ENCODE measurements around the gene ACP4.

The ACP4 gene

DNA sequence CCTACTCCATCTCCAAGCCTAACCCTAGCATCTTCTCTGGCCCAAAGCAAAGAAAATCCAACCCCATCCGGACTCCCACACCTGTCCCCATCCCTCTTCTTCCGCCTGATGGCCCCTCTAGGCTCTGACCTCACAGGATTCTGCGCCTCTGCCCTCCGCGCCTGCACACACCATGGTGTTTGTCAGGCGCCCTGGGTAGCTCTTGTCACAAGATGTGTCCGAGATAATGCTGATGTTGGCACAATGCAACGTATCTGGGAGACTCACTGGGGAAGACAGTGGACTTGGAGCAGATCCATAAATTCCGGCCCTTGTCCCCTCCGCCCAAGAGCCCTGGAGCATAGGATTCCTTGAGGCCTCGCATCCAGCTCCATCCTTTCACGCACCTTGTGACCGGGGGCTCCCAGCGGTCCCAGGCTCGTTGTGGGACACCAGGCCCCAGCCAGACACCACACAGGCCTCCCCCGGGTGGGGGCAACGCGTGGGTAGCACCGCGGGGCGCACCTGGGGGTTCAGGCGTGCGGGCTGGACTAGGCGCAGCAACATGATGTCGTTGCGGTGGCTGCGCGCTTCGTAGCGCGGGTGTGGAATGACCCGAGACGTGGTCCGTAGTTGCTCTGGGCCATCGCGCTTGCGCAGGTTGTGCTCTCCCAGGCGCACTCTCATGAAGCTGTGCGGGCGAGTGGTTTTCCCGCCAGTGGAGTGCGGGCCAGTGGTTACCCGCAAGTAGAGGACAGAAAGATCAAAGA is 36.5 kb downstream of the ACP4 start:
- DNase-seq, result no peak

- no peak for DNase-seq
Observed at GRCh38 chr19:50827476-50827875, 37.3 kb downstream of the ACP4 start.

DNA sequence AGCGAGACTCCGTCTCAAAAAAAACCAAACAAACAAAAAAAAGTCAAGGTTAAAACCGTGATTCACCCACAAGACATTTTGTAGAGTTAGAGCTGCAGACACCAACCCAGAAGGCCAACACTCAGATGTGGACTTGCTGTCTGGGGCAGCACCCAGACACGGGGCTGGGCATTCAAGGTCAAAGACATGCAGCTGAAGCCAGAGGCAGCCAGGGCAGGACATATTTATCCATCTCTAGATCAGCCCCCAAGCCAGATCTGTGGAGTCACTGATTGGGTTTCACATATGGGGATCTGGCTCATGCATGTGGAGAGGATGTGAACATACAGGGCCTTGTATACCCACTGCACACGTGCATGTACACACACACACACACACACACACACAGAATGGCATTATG is 39.6 kb downstream of the ACP4 start:
- no peak for DNase-seq

- DNase-seq, result no peak
Observed at GRCh38 chr19:50830266-50831025, 40.2 kb downstream of the ACP4 start.

DNA sequence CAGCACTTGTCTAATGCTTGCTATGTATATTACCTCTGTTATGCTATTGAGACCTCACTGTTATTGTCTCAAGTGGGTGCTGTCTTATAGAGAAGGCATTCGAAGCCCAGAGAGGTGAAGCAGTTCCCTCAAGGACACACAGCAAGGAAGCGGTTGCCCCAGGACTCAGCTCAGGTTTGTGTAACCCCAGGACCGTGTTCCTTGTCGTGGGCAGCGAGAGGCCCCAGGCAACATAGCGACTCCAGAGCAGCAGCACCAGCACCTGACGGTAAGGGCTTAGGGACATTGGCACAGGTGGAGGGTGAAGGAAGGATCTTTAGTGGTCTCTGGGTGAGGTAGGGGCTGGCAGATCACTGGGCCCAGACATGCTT is 40.8 kb downstream of the ACP4 start:
- DNase-seq, result no peak

- no peak for DNase-seq
Observed at GRCh38 chr19:50832666-50833065, 42.5 kb downstream of the ACP4 start.

DNA sequence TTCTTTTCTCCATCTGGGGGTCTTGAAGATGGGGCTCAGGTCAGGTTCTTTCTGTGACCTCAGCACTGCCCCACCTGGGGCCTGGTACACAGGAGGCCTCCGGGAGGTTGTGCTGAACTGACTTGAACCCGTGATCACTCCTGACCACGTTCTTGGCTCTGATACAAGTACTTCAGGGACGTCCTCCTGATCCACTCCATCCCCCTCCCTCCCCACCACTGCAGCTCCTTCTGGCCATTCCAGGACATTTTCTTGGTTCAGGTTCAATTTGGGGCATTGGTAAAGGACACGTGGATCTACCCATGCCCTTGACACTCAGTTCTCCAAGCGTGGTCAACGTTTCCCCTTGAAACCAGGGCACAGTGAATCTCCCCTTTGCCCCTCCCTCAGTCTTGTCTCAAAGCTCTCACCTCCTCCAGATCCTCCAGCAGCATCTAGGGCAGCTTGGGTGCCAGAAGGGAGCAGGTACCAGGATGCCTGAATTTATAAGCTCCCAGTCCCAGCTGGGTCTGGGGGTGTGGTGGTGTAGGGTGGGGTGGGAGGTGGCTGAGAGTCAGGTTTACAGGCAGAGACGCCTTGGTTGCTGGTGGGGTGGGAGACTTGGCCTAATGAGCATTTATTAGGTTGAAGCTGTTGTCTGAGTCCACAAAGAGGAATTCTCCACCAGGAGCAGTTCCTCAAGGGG is 43.0 kb downstream of the ACP4 start, which contains the start of gene KLK15:
KLK15 (minus strand) TSS at position 458 of the 685 bp plus-strand sequence. CDS start 2,082 bp downstream, outside the sequence.
- no peak for DNase-seq

DNA sequence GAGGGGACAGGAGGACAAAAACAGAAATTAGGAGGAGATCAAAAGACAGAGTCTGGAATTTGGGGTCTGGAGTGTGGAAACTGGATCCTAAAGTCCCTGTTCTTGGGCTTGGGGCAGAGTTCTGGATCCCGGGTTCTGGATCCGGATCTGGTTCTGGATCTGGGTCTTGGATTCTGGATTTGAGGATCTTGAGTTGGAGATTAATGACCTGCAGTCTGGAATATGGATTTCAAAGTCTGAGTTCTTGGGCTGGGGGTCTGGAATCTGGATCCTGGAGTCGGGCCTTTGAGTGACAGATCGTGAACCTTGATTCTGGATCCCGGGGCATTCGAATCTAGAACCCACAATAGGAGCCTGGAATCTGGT is 43.6 kb downstream of the ACP4 start:
- no peak for DNase-seq

- no peak for DNase-seq
Observed at GRCh38 chr19:50835103-50835784, 45.0 kb downstream of the ACP4 start.

DNA sequence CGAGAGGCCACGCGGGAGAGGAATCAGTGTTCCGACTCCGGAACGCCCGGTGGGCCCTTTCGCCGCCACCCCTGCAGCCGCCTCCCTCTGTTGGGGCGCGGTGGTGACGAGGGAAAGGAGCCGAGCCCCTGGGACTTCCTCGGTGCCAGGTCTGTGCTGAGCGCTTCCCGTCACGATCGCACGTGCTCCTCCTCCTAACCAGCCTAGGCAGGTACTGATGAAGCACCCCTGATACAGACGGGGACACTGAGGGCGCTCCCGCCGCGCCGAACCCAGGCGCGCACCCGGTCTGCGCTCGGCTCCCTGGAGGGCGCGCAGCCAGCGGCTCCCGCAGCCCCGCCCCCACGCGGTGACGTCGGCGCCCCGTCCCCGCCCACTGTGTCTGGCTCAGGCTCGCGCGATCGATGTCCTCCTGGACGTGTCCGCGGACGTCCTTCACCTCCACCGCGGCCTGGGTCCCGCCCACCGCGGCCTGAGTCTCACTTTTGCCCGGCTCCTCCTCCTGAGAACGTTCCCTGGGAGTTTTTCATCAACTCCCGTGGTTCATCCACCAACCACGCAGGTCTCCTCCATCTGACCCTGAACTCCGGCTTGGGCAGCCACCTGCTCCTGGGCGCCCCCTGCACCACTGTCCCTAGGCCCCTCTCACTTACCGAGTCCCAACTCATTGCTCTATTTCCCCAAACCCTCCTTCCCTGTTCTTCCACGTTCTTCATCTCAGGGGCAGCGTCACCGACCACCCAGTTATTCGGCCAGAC is 45.7 kb downstream of the ACP4 start:
- peak in 3 of 4 experiments; percentile 11 to 51 (median 22) for DNase-seq

- DNase-seq, result no peak
Observed at GRCh38 chr19:50836543-50837195, 46.5 kb downstream of the ACP4 start.

DNA sequence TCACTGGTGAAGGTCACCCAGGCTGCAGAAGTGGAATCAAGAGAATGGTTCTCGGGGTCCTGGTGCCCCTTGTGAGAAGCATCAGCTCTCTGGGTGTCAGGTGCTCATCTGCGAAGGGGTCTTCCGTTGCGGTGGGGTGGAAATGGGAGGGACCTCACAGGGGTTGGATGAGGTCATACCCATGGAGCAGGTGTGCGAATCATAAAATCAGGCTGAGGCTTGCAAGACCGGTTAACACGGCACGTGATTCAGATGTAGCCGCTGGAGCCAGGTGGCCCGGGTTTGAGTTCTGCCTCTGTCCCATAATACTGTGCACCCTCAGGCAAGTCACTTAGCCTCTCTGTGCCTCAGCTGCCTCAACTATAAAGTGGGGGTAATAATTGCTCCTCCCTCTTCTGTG is 47.1 kb downstream of the ACP4 start:
- no peak for DNase-seq

DNA sequence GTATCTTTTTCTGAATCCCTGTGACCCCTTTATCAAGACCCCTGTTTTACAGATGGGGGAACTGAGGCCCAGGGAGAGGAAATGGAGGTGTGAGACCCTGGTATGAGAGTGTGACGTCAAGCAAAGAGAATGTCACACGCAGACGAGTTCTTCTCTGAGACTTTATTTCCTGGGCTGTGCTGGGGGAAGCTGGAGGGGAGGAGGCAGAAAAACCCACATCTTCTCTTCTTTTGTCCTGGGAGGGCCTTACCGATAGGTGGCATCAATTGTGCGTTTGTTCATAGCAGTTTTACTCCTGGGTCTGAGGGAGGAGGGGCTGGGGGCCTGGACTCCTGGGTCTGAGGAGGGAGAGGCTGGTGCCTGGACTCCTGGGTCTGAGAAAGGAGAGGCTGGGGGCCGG is 48.0 kb downstream of the ACP4 start:
- no peak for DNase-seq

DNA sequence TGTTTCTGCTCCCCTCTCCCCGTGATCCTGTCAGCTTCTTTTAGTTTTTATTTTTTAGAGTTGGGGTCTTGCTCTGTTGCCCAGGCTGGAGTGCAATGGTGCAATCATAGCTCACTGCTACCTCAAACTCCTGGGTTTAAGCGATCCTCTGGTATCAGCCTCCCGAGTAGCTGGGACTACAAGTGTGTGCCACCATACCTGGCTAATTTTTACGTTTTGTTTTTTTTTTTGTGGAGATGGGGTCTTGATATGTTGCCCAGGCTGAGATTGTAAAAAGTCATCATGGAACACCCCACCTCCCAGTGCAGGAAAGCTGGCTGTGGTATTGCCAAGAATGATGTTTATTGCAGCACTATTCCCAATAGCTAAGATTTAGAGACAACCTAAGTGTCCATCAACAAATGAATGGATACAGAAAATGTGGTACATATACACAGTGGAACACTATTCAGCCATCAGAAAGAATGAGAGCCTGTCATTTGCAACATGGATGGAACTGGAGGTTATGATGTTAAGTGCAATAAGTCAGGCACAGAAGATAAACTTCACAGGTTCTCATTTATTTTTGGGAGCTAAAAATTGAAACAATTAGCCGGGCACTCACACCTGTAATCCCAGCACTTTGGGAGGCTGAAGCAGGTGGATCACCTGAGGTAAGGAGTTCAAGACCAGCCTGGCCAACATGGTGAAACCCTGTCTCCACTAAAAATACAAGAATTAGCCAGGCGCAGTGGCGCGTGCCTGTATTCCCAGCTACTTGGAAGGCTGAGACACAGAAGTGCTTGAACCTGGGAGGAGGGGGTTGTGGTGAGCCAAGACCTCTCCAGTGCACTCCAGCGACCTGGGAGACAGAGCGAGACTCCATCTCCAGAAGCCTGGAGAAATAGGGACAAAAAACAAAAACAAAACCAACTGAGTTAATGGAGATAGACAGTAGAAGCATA is 49.8 kb downstream of the ACP4 start:
- DNase-seq, result no peak

DNA sequence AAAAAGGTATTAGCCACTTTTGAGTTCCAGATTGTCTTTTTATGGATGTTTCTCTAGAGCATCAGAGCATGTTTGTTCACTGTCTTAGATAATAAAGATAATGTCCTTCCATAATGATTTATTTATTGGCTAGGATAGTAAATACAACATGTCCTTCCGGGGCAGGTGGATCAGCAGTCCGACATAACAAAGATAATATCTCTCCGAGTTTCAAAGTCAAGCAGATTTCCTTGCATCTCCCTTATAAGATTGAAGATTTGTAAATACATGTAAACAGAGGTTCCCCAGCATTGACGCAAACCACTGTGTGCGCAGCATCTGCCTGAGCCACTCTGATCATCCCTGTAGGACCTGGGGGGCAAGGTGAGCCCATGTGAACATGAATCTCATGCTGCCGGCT is 51.9 kb downstream of the ACP4 start:
- DNase-seq, result no peak

DNA sequence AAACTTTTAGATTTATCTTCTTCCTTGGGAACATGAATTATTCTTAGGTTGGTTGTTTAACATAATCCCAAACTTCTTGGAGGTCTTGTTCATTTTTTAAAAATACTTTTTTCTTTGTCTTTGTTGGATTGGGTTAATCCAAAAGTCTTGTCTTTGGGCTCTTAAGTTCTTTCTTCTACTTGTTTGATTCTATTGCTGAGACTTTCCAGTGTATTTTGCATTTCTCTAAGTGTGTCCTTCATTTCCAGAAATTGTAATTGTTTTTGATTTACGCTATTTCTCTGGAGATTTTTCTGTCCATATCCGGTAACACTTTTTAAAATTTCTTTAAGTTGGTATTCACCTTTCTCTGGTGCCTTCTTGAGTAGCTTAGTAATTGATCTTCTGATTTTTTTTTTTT is 53.0 kb downstream of the ACP4 start:
- DNase-seq, result no peak

DNA sequence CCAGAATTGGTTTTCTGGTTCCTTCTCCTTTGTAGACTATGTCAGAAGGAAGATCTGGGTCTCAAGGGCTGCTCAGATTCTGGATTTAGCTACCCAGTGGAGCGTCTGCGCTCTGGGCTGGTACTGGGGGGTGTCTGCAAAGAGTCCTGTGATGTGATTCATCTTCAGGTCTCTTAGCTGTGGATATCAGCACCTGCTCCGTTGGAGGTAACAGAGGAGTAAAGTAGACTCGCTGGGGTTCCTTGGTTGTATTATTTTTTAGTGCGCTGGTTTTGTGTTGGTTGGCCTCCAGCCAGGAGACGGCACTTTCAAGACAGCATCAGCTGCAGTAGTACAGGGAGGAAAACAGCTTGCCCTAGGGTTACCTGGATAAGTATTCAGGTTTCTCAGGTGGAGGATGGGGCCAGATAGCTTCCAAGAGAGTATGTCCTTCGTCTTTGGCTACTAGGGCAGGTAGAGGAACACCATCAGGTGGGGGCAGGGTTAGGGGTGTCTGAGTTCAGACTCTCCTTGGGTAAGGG is 53.5 kb downstream of the ACP4 start:
- no peak for DNase-seq

DNA sequence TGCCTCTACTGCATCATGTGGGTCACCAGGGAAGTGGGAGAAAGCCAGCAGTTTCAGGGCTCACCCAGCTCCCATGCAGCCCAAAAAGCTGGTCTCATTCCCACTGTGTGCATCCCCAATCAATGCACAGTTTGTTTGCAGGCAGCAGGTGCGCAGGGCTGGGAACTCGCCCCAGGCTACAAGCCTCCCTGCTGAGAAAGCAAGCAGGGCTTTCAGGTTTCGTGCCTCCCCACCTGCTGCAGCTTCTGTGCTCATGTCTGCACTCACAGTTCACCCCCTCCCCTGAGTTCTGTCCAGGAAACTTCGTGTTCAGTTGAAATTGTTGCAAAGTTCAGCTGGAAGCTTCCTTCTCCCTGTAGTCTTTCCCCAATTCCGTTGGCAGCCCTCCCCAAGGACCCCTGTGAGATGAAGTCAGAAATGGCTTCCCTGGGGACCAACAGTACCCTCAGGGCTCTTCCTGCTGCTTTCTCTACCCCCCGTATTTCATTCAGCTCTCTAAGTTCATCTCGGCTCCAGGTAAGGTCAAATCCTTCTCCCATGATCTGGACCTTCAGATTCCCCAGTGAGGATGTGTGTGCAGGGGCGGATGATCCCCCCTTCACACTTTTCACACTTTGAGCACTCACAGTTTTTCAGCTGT is 54.2 kb downstream of the ACP4 start:
- DNase-seq, result no peak

All from activated naive CD4-positive, alpha-beta T cell (primary cell).